ENCODE results near the gene ITGBL1. TPM values are rescaled to one million over a fixed set of nuclear protein-coding genes. Genes with fewer than 3 reads are reported as not detected.

ITGBL1 gene
- total and polyA plus RNA-seq, 9 donors: 0.45 to 9.3 (median 1.8) TPM

- no peak overlapping the region for H3K4me3 ChIP-seq
- intact Hi-C loops (cut with DNase I): no loop called here
- no peak overlapping the region for H3K27ac ChIP-seq
- TF ChIP-seq EP300 (IDR thresholded peaks at IDR 0.05) (no peak), CTCF (IDR thresholded peaks at IDR 0.05) (no peak), POLR2A (IDR thresholded peaks at IDR 0.05) (no peak)
- no peaks in the 10 kb centered on the region for H3K4me1 ChIP-seq (ENCODE audit: insufficient read depth)
- H3K36me3 ChIP-seq: no peaks in the 10 kb centered on the region
- no peak for DNase-seq
- 68 to 76% (median 75%) methylated on average over 4 of the region's 4 CpGs for WGBS, 3 donors
- no peaks in the 10 kb centered on the region for H3K9me3 ChIP-seq
- no peaks in the 10 kb centered on the region for H3K27me3 ChIP-seq
These were observed 115.4 kb downstream of the ITGBL1 start for GRCh38 chr13:101567841-101568240.

GRCh38 chr13:101569807-101570206 is 117.3 kb downstream of the ITGBL1 start:
- TF ChIP-seq CTCF (IDR thresholded peaks at IDR 0.05) (no peak), EP300 (IDR thresholded peaks at IDR 0.05) (no peak), POLR2A (IDR thresholded peaks at IDR 0.05) (no peak)
- no peak for DNase-seq
- 87 to 100% (median 94%) methylated on average over 1 of the region's 1 CpG for WGBS, 3 donors
- H3K4me1 ChIP-seq (ENCODE audit: insufficient read depth): no peaks in the 10 kb centered on the region
- no peaks in the 10 kb centered on the region for H3K27me3 ChIP-seq
- intact Hi-C loops (cut with DNase I): no loop called here
- H3K36me3 ChIP-seq: no peaks in the 10 kb centered on the region
- H3K9me3 ChIP-seq: no peaks in the 10 kb centered on the region
- no peak overlapping the region for H3K27ac ChIP-seq
- H3K4me3 ChIP-seq: no peak overlapping the region

- Histone ChIP-seq H3K27ac (no peak overlapping the region), H3K27me3 (no peaks in the 10 kb centered on the region), H3K4me3 (no peak overlapping the region), H3K36me3 (no peaks in the 10 kb centered on the region), H3K4me1 (ENCODE audit: insufficient read depth) (no peaks in the 10 kb centered on the region), H3K9me3 (no peaks in the 10 kb centered on the region)
- no peak for DNase-seq
- intact Hi-C loops (cut with DNase I): no loop called here
- TF ChIP-seq CTCF (IDR thresholded peaks at IDR 0.05): no peak
- no peak for TF ChIP-seq POLR2A (IDR thresholded peaks at IDR 0.05)
- TF ChIP-seq EP300 (IDR thresholded peaks at IDR 0.05): no peak
These were observed 117.9 kb downstream of the ITGBL1 start for GRCh38 chr13:101570410-101570809.

GRCh38 chr13:101572456-101572855 is 120.0 kb downstream of the ITGBL1 start:
- Histone ChIP-seq H3K9me3 (no peaks in the 10 kb centered on the region), H3K4me3 (no peak overlapping the region), H3K27me3 (no peaks in the 10 kb centered on the region), H3K4me1 (ENCODE audit: insufficient read depth) (no peaks in the 10 kb centered on the region), H3K27ac (no peak overlapping the region), H3K36me3 (no peaks in the 10 kb centered on the region)
- no peak for DNase-seq
- TF ChIP-seq EP300 (IDR thresholded peaks at IDR 0.05) (no peak), POLR2A (IDR thresholded peaks at IDR 0.05) (no peak), CTCF (IDR thresholded peaks at IDR 0.05) (no peak)
- intact Hi-C loops (cut with DNase I): no loop called here
- 52 to 65% (median 59%) methylated on average over 5 of the region's 5 CpGs for WGBS, 3 donors

- intact Hi-C loops (cut with DNase I): no loop called here
These were observed 123.1 kb downstream of the ITGBL1 start for GRCh38 chr13:101575581-101575980.

More at GRCh38 chr13:101575581-101575980, 123.1 kb downstream of the ITGBL1 start:
- Histone ChIP-seq H3K27ac (no peak overlapping the region), H3K4me1 (ENCODE audit: insufficient read depth) (no peaks in the 10 kb centered on the region), H3K9me3 (no peaks in the 10 kb centered on the region), H3K36me3 (no peaks in the 10 kb centered on the region), H3K27me3 (no peaks in the 10 kb centered on the region), H3K4me3 (no peak overlapping the region)
- DNase-seq: no peak
- TF ChIP-seq EP300 (IDR thresholded peaks at IDR 0.05): no peak
- TF ChIP-seq CTCF (IDR thresholded peaks at IDR 0.05): no peak
- no peak for TF ChIP-seq POLR2A (IDR thresholded peaks at IDR 0.05)

All from ovary (tissue), 9 donors.